MM.1S (cell line): Measurements from ENCODE around the gene SENP1.

Experiments used
- DNase-seq: peaks from one replicate; pipeline ENCODE4 v3.0.0-alpha.2; 2015
- H2AFZ ChIP-seq: fragments of 300-600 bp; sonication (generic); 2 replicates; pipeline ENCODE4 v1.6.0; 2016; ENCODE audit warnings: antibody characterized with exemption, low read length
- H3F3A ChIP-seq: fragments of 300-600 bp; sonication (generic); 2 replicates; pipeline ENCODE4 v1.6.1; 2016; ENCODE audit warnings: mild to moderate bottlenecking, antibody characterized with exemption, low read length, moderate library complexity, mixed read lengths; ENCODE audit not compliant: insufficient read depth
- H3K27ac ChIP-seq: fragments of 300-600 bp; sonication (generic); 2 replicates; pipeline ENCODE4 v1.5.1; 2016; ENCODE audit warnings: mild to moderate bottlenecking, low read length
- H3K27me3 ChIP-seq: fragments of 300-600 bp; sonication (generic); replicated peaks from 2 replicates; pipeline ENCODE4 v1.6.0; 2016; ENCODE audit warnings: low read length; ENCODE audit not compliant: insufficient read depth
- H3K36me3 ChIP-seq: fragments of 300-600 bp; sonication (generic); replicated peaks from 2 replicates; pipeline ENCODE4 v1.6.1; 2016; ENCODE audit warnings: mild to moderate bottlenecking, low read length, mixed read lengths; ENCODE audit not compliant: insufficient read depth
- H3K4me1 ChIP-seq: fragments of 300-600 bp; sonication (generic); 2 replicates; pipeline ENCODE4 v1.6.1; 2016; ENCODE audit warnings: low read length, mixed read lengths
- H3K4me2 ChIP-seq: fragments of 300-600 bp; sonication (generic); 2 replicates; pipeline ENCODE4 v1.6.0; 2016; ENCODE audit warnings: low read depth, low read length
- H3K4me3 ChIP-seq: fragments of 300-600 bp; sonication (generic); 2 replicates; pipeline ENCODE4 v1.5.1; 2016; ENCODE audit warnings: low read length, mixed read lengths
- H3K79me2 ChIP-seq: fragments of 300-600 bp; sonication (generic); 2 replicates; pipeline ENCODE4 v1.6.1; 2016; ENCODE audit warnings: mixed run types, low read length, mixed read lengths
- H3K9ac ChIP-seq: fragments of 300-600 bp; sonication (generic); 2 replicates; pipeline ENCODE4 v1.6.1; 2016; ENCODE audit warnings: low read length, mixed read lengths
- H3K9me2 ChIP-seq: fragments of 300-600 bp; sonication (generic); replicated peaks from 2 replicates; pipeline ENCODE4 v1.6.1; 2016; ENCODE audit warnings: mild to moderate bottlenecking, low read length, mixed read lengths; ENCODE audit not compliant: insufficient read depth
- H3K9me3 ChIP-seq: fragments of 300-600 bp; sonication (generic); replicated peaks from 2 replicates; pipeline ENCODE4 v1.6.1; 2016; ENCODE audit warnings: mild to moderate bottlenecking, low read length, mixed read lengths; ENCODE audit not compliant: insufficient read depth
- H4K20me1 ChIP-seq: fragments of 300-600 bp; sonication (generic); 2 replicates; pipeline ENCODE4 v1.6.1; 2016; ENCODE audit warnings: mild to moderate bottlenecking, low read length, moderate library complexity, mixed read lengths; ENCODE audit not compliant: insufficient read depth
- EZH2 ChIP-seq: fragments of 300-600 bp; sonication (generic); optimal IDR thresholded peaks from 2 replicates; pipeline ENCODE3; 2017; ENCODE audit warnings: low read depth, mild to moderate bottlenecking, antibody characterized with exemption, low read length, mixed read lengths
- EZH2phosphoT487 ChIP-seq: fragments of 300-600 bp; sonication (generic); IDR thresholded peaks from 2 replicates; pipeline ENCODE4 v1.6.1; 2018; ENCODE audit warnings: antibody characterized with exemption, low read length
- TF ChIP-seq, protein P1 (sequence below): fragments of 300-600 bp; sonication (generic); IDR thresholded peaks from 2 replicates; pipeline ENCODE4 v1.5.1; 2016; ENCODE audit warnings: antibody characterized with exemption, low read length, mixed read lengths

SENP1 gene

DNA sequence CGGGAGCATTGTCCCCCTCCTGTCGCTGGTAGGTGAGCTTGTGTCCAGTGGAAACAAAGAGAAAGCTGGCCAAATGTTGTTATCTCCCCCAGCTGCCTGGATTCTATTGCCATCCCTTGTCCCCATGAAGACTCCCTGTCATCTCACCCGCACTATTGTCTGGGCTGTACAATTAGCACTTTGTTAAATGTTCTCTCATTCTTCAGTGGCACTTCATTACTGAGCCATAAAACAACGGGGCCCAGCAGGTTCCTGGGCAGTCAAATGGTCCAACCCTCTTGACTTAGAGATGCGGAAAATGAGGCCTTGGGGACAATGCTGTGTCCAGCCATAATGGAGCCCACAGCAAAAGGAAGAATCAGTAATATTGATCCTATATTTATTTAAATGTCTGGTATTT lies 88.4 kb downstream of the SENP1 start:
- H3K9ac ChIP-seq, result no peak overlapping the region
- H3K36me3 ChIP-seq, result no peaks in the 10 kb centered on the region
- H3K4me1 ChIP-seq, result 0 out of 2 replicates have a peak, but pooled peaks cover 4% of the 10 kb centered on the region
- no peak overlapping the region for H3K4me3 ChIP-seq
- no peak overlapping the region for H3K27ac ChIP-seq
- no peaks in the 10 kb centered on the region for H3K27me3 ChIP-seq
- no peaks in the 10 kb centered on the region for H4K20me1 ChIP-seq
- no peak for TF ChIP-seq EZH2phosphoT487
- no peak for TF ChIP-seq EZH2
- TF ChIP-seq, protein P1, sequence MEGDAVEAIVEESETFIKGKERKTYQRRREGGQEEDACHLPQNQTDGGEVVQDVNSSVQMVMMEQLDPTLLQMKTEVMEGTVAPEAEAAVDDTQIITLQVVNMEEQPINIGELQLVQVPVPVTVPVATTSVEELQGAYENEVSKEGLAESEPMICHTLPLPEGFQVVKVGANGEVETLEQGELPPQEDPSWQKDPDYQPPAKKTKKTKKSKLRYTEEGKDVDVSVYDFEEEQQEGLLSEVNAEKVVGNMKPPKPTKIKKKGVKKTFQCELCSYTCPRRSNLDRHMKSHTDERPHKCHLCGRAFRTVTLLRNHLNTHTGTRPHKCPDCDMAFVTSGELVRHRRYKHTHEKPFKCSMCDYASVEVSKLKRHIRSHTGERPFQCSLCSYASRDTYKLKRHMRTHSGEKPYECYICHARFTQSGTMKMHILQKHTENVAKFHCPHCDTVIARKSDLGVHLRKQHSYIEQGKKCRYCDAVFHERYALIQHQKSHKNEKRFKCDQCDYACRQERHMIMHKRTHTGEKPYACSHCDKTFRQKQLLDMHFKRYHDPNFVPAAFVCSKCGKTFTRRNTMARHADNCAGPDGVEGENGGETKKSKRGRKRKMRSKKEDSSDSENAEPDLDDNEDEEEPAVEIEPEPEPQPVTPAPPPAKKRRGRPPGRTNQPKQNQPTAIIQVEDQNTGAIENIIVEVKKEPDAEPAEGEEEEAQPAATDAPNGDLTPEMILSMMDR, result no peak
- no peak for DNase-seq
- no peaks in the 10 kb centered on the region for H3K9me3 ChIP-seq
- H3K4me2 ChIP-seq, result no peak overlapping the region
- H3K9me2 ChIP-seq, result no peaks in the 10 kb centered on the region
- no peak overlapping the region for H2AFZ ChIP-seq
- H3F3A ChIP-seq, result no peaks in the 10 kb centered on the region
- no peaks in the 10 kb centered on the region for H3K79me2 ChIP-seq

DNA sequence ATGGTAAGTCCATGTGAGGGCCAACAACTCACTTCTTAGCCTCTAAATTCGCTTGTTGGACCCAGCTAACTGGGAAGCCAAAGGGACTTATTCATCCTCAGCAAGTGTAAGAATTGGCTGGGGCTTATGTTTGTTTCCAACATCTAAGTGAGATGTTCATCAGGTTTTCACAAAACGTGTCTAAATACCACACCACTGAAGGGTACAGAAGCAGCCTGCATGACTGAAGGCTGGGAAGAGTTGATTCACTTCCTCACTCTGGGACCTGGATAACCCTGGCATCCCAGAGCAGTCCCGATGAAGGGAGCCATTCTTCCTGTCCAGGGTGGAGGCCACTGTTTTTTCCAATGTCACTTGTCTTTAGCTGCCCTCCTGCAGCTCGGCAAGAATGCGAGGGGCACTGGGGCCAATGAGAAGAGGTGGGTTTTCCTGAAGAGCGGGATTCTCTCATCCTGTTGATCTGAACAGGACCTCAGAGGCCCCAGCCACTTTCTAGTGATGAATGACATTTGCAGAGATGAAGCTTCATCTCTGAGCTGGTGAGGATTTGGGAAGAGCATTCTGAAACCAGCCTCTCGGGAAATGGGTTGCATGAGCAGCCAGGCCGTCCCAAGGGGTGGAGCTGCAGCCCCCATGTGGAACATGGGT lies 89.4 kb downstream of the SENP1 start:
- Histone ChIP-seq H3K9me2 (no peaks in the 10 kb centered on the region), H3K27ac (no peak overlapping the region), H3K4me1 (0 out of 2 replicates have a peak, but pooled peaks cover 4% of the 10 kb centered on the region), H4K20me1 (no peaks in the 10 kb centered on the region), H3K27me3 (no peaks in the 10 kb centered on the region), H3F3A (no peaks in the 10 kb centered on the region), H3K79me2 (no peaks in the 10 kb centered on the region), H2AFZ (no peak overlapping the region), H3K9ac (no peak overlapping the region), H3K36me3 (no peaks in the 10 kb centered on the region), H3K9me3 (no peaks in the 10 kb centered on the region), H3K4me3 (no peak overlapping the region), H3K4me2 (no peak overlapping the region)
- TF ChIP-seq EZH2, result no peak
- no peak for DNase-seq

DNA sequence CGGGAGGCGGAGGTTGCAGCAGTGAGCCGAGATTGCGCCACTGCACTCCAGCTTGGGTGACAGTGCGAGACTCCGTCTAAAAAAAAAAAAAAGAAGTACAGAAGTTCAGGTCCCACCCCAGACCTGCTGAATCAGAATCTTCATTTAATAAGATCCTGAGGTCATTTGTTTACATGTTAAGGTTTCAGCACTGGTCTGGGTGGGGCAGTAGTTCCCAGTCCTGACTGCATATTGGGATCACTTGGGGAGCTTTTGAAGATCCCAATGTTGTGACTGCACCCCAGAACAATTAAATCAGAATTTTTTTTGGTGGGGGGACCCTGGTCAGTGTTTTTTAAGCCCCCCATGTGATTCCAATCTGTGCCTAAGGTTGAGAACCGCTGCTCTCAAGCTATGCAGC lies 89.9 kb downstream of the SENP1 start:
- Histone ChIP-seq H3K4me3 (no peak overlapping the region), H3K4me2 (no peak overlapping the region), H3K27ac (no peak overlapping the region), H2AFZ (no peak overlapping the region), H3K9me3 (no peaks in the 10 kb centered on the region), H4K20me1 (no peaks in the 10 kb centered on the region), H3F3A (no peaks in the 10 kb centered on the region), H3K9me2 (no peaks in the 10 kb centered on the region), H3K36me3 (no peaks in the 10 kb centered on the region), H3K4me1 (0 out of 2 replicates have a peak, but pooled peaks cover 4% of the 10 kb centered on the region), H3K27me3 (no peaks in the 10 kb centered on the region), H3K79me2 (no peaks in the 10 kb centered on the region), H3K9ac (no peak overlapping the region)
- TF ChIP-seq EZH2 (no peak), EZH2phosphoT487 (no peak)
- TF ChIP-seq, protein P1, result no peak
- no peak for DNase-seq

- Histone ChIP-seq H3F3A (no peaks in the 10 kb centered on the region), H3K9me2 (no peaks in the 10 kb centered on the region), H3K4me3 (no peak overlapping the region), H2AFZ (no peak overlapping the region), H3K27ac (no peak overlapping the region), H3K9ac (no peak overlapping the region), H3K27me3 (no peaks in the 10 kb centered on the region), H3K9me3 (no peaks in the 10 kb centered on the region), H3K36me3 (no peaks in the 10 kb centered on the region), H3K79me2 (no peaks in the 10 kb centered on the region), H4K20me1 (no peaks in the 10 kb centered on the region), H3K4me1 (0 out of 2 replicates have a peak, but pooled peaks cover 4% of the 10 kb centered on the region), H3K4me2 (no peak overlapping the region)
- no peak for DNase-seq
- TF ChIP-seq EZH2phosphoT487 (no peak), EZH2 (no peak)
- TF ChIP-seq, protein P1, result no peak
Observed at GRCh38 chr12:48015129-48015528, 90.8 kb downstream of the SENP1 start.
